HG03565 (cell line): ENCODE measurements around the gene HECA.
"Not testable (repeated sequence)": the region's sequence is repeated elsewhere in the genome, so short reads cannot be mapped to it uniquely, and the experiment has no call there.

Experiments used
- ATAC-seq: cut with Tn5 transposase; IDR thresholded peaks from one replicate; pipeline ENCODE4 v1.9.1; 2021; ENCODE audit warnings: mild to moderate bottlenecking, moderate library complexity; ENCODE audit not compliant: unreplicated experiment

HECA gene

GRCh38 chr6:139135578-139136545 lies 982 bp downstream of the HECA start:
- ATAC-seq = peak; percentile 7

- no peak for ATAC-seq
These were observed 2.8 kb downstream of the HECA start for GRCh38 chr6:139137706-139138105.

- ATAC-seq = not testable (repeated sequence)
These were observed 6.0 kb downstream of the HECA start for GRCh38 chr6:139140854-139141253.

GRCh38 chr6:139142262-139142661 lies 7.4 kb downstream of the HECA start:
- no peak for ATAC-seq

GRCh38 chr6:139143111-139143510 lies 8.2 kb downstream of the HECA start:
- no peak for ATAC-seq

GRCh38 chr6:139144490-139145085 lies 9.7 kb downstream of the HECA start:
- ATAC-seq = no peak

GRCh38 chr6:139145661-139146060 lies 10.8 kb downstream of the HECA start:
- no peak for ATAC-seq

GRCh38 chr6:139146317-139146726 lies 11.4 kb downstream of the HECA start:
- ATAC-seq = no peak

- ATAC-seq = no peak
These were observed 12.7 kb downstream of the HECA start for GRCh38 chr6:139147628-139148027.

GRCh38 chr6:139148557-139149235 lies 13.8 kb downstream of the HECA start:
- no peak for ATAC-seq

- ATAC-seq = no peak
These were observed 14.5 kb downstream of the HECA start for GRCh38 chr6:139149383-139149782.

GRCh38 chr6:139150920-139151319 lies 16.0 kb downstream of the HECA start:
- no peak for ATAC-seq

GRCh38 chr6:139151425-139152087 lies 16.7 kb downstream of the HECA start:
- no peak for ATAC-seq

- ATAC-seq = no peak
These were observed 17.4 kb downstream of the HECA start for GRCh38 chr6:139152088-139152891.

GRCh38 chr6:139152892-139153271 lies 18.0 kb downstream of the HECA start:
- no peak for ATAC-seq

- no peak for ATAC-seq
These were observed 19.0 kb downstream of the HECA start for GRCh38 chr6:139153855-139154254.

- no peak for ATAC-seq
These were observed 20.1 kb downstream of the HECA start for GRCh38 chr6:139154881-139155547.

- ATAC-seq = no peak
These were observed 21.2 kb downstream of the HECA start for GRCh38 chr6:139156102-139156501.

GRCh38 chr6:139156551-139156950 lies 21.7 kb downstream of the HECA start:
- no peak for ATAC-seq

GRCh38 chr6:139157086-139157485 lies 22.2 kb downstream of the HECA start:
- not testable (repeated sequence) for ATAC-seq
